CD4-positive, alpha-beta memory T cell (primary cell): ENCODE measurements around the gene VPS37D. TPM values are rescaled to one million over a fixed set of nuclear protein-coding genes. Genes with fewer than 3 reads are reported as not detected.
A peak's percentile ranks its signal among the peaks of the same experiment; 100 is the strongest.

ENCODE experiments used
- CTCF ChIA-PET: fragments of 350-600 bp; sonication (Branson Sonifier 250); formaldehyde crosslinking; loops from one replicate; lab custom pipeline; 2021; ENCODE audit warnings: inconsistent platforms; ENCODE audit not compliant: partially characterized antibody; lab: Charles Lee
- POLR2A ChIA-PET: fragments of 350-600 bp; sonication (Branson Sonifier 250); formaldehyde crosslinking; loops from one replicate; lab custom pipeline; 2021; ENCODE audit not compliant: partially characterized antibody; lab: Charles Lee
- DNase-seq, 5 donors: peaks; one replicate each; pipeline versions ENCODE4 v3.0.0 to v3.0.0-alpha.2; 2020 to 2022; ENCODE audit warnings: mixed read lengths in 1 of 5
- H3K27ac ChIP-seq: one replicate; pipeline ENCODE4 v1.7.0; 2013; ENCODE audit warnings: low read depth, low read length
- H3K27me3 ChIP-seq: 2 replicates; pipeline ENCODE4 v1.7.0; 2013; ENCODE audit warnings: mild to moderate bottlenecking, low read length, moderate library complexity; ENCODE audit not compliant: insufficient read depth
- H3K36me3 ChIP-seq: 2 replicates; pipeline ENCODE4 v1.7.0; 2013; ENCODE audit warnings: mild to moderate bottlenecking, low read length, moderate library complexity; ENCODE audit not compliant: insufficient read depth
- H3K4me1 ChIP-seq: 2 replicates; pipeline ENCODE4 v1.7.0; 2013; ENCODE audit warnings: mild to moderate bottlenecking, low read length, moderate library complexity; ENCODE audit not compliant: insufficient read depth
- H3K4me3 ChIP-seq, 2 donors: one replicate each; pipeline ENCODE4 v1.7.0; 2013; ENCODE audit warnings: low read length in 2 of 2, mild to moderate bottlenecking in 1 of 2
- H3K9me3 ChIP-seq, 2 donors: one replicate each; pipeline ENCODE4 v1.7.0; 2013; ENCODE audit warnings: low read length in 2 of 2, control low read depth in 1 of 2; ENCODE audit not compliant: control insufficient read depth in 1 of 2
- H3K27ac Mint-ChIP-seq, 7 donors: one replicate each; pipeline ENCODE4 v1.8.0; 2020 to 2021; ENCODE audit warnings: mixed read lengths in 7 of 7, mild to moderate bottlenecking in 6 of 7, inconsistent platforms in 3 of 7, moderate library complexity in 3 of 7
- H3K27me3 Mint-ChIP-seq, 2 donors: one replicate each; pipeline ENCODE4 v1.8.0; 2020 to 2021; ENCODE audit warnings: mixed read lengths in 2 of 2
- H3K36me3 Mint-ChIP-seq, 2 donors: one replicate each; pipeline ENCODE4 v1.8.0; 2020 to 2021; ENCODE audit warnings: mixed read lengths in 2 of 2, inconsistent platforms in 1 of 2, mild to moderate bottlenecking in 1 of 2
- H3K4me1 Mint-ChIP-seq, 4 donors: one replicate each; pipeline ENCODE4 v1.8.0; 2020 to 2021; ENCODE audit warnings: mixed read lengths in 4 of 4, mild to moderate bottlenecking in 1 of 4
- H3K4me3 Mint-ChIP-seq, 8 donors: one replicate each; pipeline ENCODE4 v1.8.0; 2020 to 2021; ENCODE audit warnings: mixed read lengths in 8 of 8, mild to moderate bottlenecking in 7 of 8, moderate library complexity in 6 of 8, inconsistent platforms in 3 of 8
- H3K9me3 Mint-ChIP-seq, 8 donors: one replicate each; pipeline ENCODE4 v1.8.0; 2020 to 2021; ENCODE audit warnings: mixed read lengths in 8 of 8, mild to moderate bottlenecking in 5 of 8, inconsistent platforms in 3 of 8, moderate library complexity in 1 of 8
- intact Hi-C: fragments of 100-400 bp; cut with micrococcal nuclease; formaldehyde crosslinking; loops from one replicate; pipeline ENCODE4 v1.15.1; 2023
- polyA plus RNA-seq, 2 donors: library from polyadenylated mRNA; unstranded; fragments of 300-500 nt; fragmentation: Illumina TruSeq; gene quantifications; one replicate each; pipeline ENCODE4 v1.2.3, GENCODE V29; 2021
- total RNA-seq, 2 experiments: library from RNA; stranded (reverse); gene quantifications; one replicate each; pipeline ENCODE4 v1.2.3, GENCODE V29; 2021

VPS37D gene
- total and polyA plus RNA-seq, 4 experiments from 2014 or later: not detected

DNA sequence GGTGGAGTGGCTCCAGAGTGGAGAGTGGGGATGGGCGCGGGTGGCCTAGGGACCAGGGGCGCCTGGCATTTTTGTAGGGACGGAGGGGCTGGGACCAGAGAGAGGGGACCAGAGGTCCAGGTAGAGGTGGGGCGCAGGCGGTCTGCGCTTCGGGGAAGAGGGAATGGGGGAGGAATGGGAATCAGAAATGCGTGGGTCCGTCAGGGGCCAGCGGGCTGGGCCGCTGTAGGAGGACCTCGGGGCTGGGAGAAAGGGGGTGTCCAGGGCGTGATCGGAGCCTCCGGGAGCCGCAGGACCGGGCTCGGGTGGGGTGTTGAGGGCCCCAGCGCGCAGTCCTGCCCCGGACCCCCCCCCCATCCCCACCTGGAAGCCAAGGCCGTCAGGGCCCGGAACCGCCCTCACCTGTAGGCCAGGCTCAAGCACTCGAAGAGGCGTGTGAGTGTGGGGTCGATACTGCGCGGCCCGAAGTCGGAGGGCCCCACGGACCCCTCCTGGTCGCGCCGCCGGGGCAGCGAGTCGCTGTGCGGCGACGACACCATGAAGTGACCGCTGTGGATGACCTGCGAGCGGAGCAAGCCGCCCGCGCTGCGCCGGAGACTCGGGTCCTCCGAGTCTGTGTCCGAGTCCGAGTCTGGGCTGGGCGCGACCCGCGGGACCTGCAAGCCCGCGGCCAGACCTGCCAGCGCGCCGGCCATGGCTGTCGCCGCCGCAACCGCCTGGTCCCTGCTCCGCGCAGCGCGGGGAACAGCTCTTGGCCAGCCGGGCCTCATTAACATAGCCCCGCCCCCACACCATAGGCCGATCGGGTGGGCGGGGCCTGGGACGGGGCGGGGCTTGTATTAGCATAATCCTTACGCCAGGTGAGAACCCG is 43.6 kb upstream of the VPS37D start, which contains the start of gene MLXIPL:
Gene MLXIPL (minus strand): TSS at position 725 of the 871 bp plus-strand sequence. CDS start 30 bp downstream, at position 695.
- intact Hi-C loops: no loop called here
- Histone ChIP-seq H3K4me1 (peaks cover 17% of the 10 kb centered on the region), H3K9me3 (no peaks in the 10 kb centered on the region), H3K27ac (no peak within 1 kb of the TSS), H3K4me3 (peak within 1 kb of the TSS in 1 of 2 donors; percentile 9), H3K27me3 (peaks cover 15% of the 10 kb centered on the region), H3K36me3 (no peaks in the 10 kb centered on the region)
- Mint-ChIP-seq H3K4me3 (peak within 1 kb of the TSS; percentile 12 to 74 (median 49)), H3K27me3 (peaks cover 28 to 36% of the 10 kb centered on the region in 2 donors), H3K36me3 (no peaks in the 10 kb centered on the region), H3K9me3 (no peaks in the 10 kb centered on the region), H3K27ac (no peak within 1 kb of the TSS), H3K4me1 (peaks cover 2 to 12% (median 4%) of the 10 kb centered on the region in 4 donors)
- ChIA-PET POLR2A (no interaction called here), CTCF (interaction anchor here (0.9 kb wide), 1 partner anchor 17 kb away, joined by 3 read pairs; no protein-coding TSS in a partner anchor)
- DNase-seq: peak; percentile 23 to 50 (median 31)

DNA sequence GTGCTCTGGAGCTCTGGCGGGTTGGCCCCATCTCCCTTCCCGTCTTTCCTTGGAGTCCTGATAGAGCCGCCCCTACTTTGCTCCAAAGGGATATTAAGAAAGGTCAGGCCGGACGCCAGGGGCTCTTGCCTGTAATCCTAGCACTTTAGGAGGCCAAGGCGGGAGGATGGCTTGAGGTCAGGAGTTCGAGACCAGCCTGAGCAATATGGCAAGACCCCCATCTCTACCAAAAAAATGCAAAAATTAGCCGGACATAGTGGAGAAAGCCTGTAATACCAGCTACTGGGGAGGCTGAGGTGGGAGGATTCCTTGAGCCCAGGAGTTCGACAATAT is 43.0 kb upstream of the VPS37D start:
- Histone ChIP-seq H3K4me1 (peaks cover 17% of the 10 kb centered on the region), H3K4me3 (no peak overlapping the region), H3K27ac (no peak overlapping the region), H3K36me3 (no peaks in the 10 kb centered on the region), H3K9me3 (no peaks in the 10 kb centered on the region), H3K27me3 (peaks cover 15% of the 10 kb centered on the region)
- Mint-ChIP-seq H3K4me3 (peak overlapping the region in 5 of 8 donors; percentile 12 to 51 (median 42)), H3K27ac (no peak overlapping the region), H3K27me3 (peaks cover 31 to 39% of the 10 kb centered on the region in 2 donors), H3K36me3 (no peaks in the 10 kb centered on the region), H3K9me3 (no peaks in the 10 kb centered on the region), H3K4me1 (peaks cover 2 to 12% (median 4%) of the 10 kb centered on the region in 4 donors)
- DNase-seq: no peak
- ChIA-PET CTCF (interaction anchor here (0.9 kb wide), 1 partner anchor 18 kb away, joined by 3 read pairs; no protein-coding TSS in a partner anchor), POLR2A (no interaction called here)
- intact Hi-C loops: no loop called here

DNA sequence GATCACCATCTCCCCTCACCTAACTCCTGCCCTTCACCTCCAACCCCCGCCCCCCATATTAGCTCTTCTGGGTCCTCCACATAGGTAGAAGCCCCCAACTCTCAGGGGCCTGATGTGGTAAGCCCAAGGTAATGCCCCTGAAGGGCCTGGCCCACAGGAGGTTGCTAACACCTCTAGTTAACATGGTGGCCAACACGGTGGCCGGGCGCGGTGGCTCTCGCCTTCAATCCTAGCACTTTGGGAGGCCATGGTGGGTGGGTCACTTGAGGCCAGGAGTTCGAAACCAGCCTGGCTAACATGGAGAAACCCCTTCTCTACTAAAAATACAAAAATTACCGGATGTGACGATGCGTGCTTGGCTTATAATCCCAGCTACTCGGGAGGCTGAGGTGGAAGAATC is 42.4 kb upstream of the VPS37D start:
- Mint-ChIP-seq H3K4me3 (no peak overlapping the region), H3K27ac (no peak overlapping the region), H3K36me3 (no peaks in the 10 kb centered on the region), H3K27me3 (peaks cover 31 to 39% of the 10 kb centered on the region in 2 donors), H3K4me1 (peaks cover 2 to 12% (median 4%) of the 10 kb centered on the region in 4 donors), H3K9me3 (no peaks in the 10 kb centered on the region)
- ChIA-PET POLR2A (no interaction called here), CTCF (interaction anchor here (0.9 kb wide), 1 partner anchor 18 kb away, joined by 3 read pairs; no protein-coding TSS in a partner anchor)
- intact Hi-C loops: no loop called here
- H3K9me3 ChIP-seq: no peaks in the 10 kb centered on the region
- H3K36me3 ChIP-seq: no peaks in the 10 kb centered on the region
- H3K27me3 ChIP-seq: peaks cover 15% of the 10 kb centered on the region
- no peak overlapping the region for H3K27ac ChIP-seq
- H3K4me3 ChIP-seq: no peak overlapping the region
- peaks cover 17% of the 10 kb centered on the region for H3K4me1 ChIP-seq
- DNase-seq: no peak

DNA sequence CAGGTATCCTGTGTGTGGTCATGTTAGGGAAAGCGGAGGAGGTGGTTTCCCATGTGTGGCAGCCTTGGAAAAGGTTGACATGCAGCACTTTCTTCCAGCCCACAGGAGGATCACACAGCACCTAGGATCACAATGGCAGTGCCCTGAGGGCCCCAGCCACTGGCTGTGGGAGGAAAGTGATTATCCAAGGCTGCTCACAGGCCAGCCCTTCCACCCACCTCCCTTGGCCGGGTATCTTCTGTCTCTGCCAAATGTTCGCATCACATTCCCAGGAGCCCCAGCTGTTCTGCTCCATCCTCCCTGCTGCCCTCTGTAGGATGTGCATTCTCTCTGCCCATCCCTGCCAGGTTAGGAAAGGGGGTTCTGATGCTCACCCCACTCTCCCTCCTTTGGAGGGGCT is 40.8 kb upstream of the VPS37D start:
- Histone ChIP-seq H3K27ac (no peak overlapping the region), H3K9me3 (no peaks in the 10 kb centered on the region), H3K4me3 (no peak overlapping the region), H3K4me1 (peaks cover 17% of the 10 kb centered on the region), H3K36me3 (no peaks in the 10 kb centered on the region), H3K27me3 (peaks cover 15% of the 10 kb centered on the region)
- H3K36me3 Mint-ChIP-seq: no peaks in the 10 kb centered on the region
- H3K27ac Mint-ChIP-seq: no peak overlapping the region
- no peak overlapping the region for H3K4me3 Mint-ChIP-seq
- POLR2A ChIA-PET: no interaction called here
- peaks cover 2 to 12% (median 4%) of the 10 kb centered on the region in 4 donors for H3K4me1 Mint-ChIP-seq
- CTCF ChIA-PET: interaction anchor here (0.7 kb wide), 1 partner anchor 384 kb away, joined by 3 read pairs; no protein-coding TSS in a partner anchor
- H3K27me3 Mint-ChIP-seq: peaks cover 36 to 42% of the 10 kb centered on the region in 2 donors
- no peak for DNase-seq
- no peaks in the 10 kb centered on the region for H3K9me3 Mint-ChIP-seq
- intact Hi-C loops: no loop called here

DNA sequence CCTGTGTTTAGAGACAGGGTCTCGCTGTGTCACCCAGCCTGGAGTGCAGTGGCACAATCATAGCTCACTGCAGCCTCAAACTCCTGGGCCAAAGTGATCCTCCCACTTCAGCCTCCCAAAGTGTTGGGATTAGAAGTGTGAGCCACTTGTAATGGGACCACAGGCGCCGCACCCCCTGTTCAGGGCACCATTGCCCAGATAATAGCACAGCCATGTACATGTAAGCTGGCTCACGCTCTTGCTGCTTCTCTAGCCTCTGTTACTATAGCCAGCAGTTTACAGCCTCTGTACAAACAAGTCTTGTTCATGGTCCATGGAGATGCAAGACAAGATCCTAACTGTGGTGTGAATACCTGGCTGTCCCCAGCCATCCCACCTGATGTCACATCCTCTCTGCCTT is 39.1 kb upstream of the VPS37D start:
- no peak overlapping the region for H3K4me3 ChIP-seq
- H3K27me3 ChIP-seq: peaks cover 8% of the 10 kb centered on the region
- H3K27ac ChIP-seq: no peak overlapping the region
- no peaks in the 10 kb centered on the region for H3K36me3 ChIP-seq
- intact Hi-C loops: no loop called here
- POLR2A ChIA-PET: interaction anchor here (0.7 kb wide), 1 partner anchor 106 kb away, joined by 3 read pairs; no protein-coding TSS in a partner anchor
- no peak for DNase-seq
- Mint-ChIP-seq H3K36me3 (no peaks in the 10 kb centered on the region), H3K27me3 (peaks cover 36 to 37% of the 10 kb centered on the region in 2 donors), H3K27ac (peak overlapping the region in 1 of 7 donors; percentile 42), H3K4me1 (peaks cover 0 to 3% (median 1%) of the 10 kb centered on the region in 4 donors), H3K4me3 (no peak overlapping the region), H3K9me3 (no peaks in the 10 kb centered on the region)
- H3K9me3 ChIP-seq: no peaks in the 10 kb centered on the region
- peaks cover 9% of the 10 kb centered on the region for H3K4me1 ChIP-seq
- CTCF ChIA-PET: interaction anchor here (1.2 to 1.9 kb wide), 3 partner anchors 22 to 93 kb away, joined by 3 to 6 read pairs (median 4); no protein-coding TSS in a partner anchor

DNA sequence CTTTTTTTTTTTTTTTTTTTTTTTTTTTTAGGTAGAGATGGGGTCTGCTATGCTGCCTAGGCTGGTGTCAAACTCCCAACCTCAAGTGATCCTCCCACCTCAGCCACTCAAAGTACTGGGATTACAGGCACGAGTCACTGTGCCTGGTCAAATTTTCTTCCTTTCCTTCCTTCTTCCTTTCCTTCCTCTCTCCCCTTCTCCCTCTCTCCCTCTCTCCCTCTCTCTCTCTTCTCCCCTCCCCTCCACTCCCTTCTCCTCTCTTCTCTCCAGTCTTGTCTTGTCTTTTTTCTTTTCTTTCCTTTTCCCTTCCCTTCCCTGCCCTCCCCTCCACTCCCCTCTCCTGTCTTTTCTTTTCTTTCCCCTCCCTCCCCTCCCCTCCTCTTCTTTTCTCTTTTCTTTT is 36.1 kb upstream of the VPS37D start:
- no peaks in the 10 kb centered on the region for H3K9me3 ChIP-seq
- no peak overlapping the region for H3K27ac Mint-ChIP-seq
- H3K4me3 Mint-ChIP-seq: no peak overlapping the region
- POLR2A ChIA-PET: no interaction called here
- DNase-seq: no peak
- no peak overlapping the region for H3K27ac ChIP-seq
- CTCF ChIA-PET: interaction anchor here (1.7 kb wide), 1 partner anchor 94 kb away, joined by 4 read pairs; no protein-coding TSS in a partner anchor
- no peaks in the 10 kb centered on the region for H3K36me3 ChIP-seq
- no peaks in the 10 kb centered on the region for H3K27me3 ChIP-seq
- no peaks in the 10 kb centered on the region for H3K4me1 ChIP-seq
- H3K27me3 Mint-ChIP-seq: peaks cover 44 to 46% of the 10 kb centered on the region in 2 donors
- H3K4me3 ChIP-seq: no peak overlapping the region
- H3K9me3 Mint-ChIP-seq: no peaks in the 10 kb centered on the region
- no peaks in the 10 kb centered on the region for H3K36me3 Mint-ChIP-seq
- intact Hi-C loops: no loop called here
- no peaks in the 10 kb centered on the region for H3K4me1 Mint-ChIP-seq

DNA sequence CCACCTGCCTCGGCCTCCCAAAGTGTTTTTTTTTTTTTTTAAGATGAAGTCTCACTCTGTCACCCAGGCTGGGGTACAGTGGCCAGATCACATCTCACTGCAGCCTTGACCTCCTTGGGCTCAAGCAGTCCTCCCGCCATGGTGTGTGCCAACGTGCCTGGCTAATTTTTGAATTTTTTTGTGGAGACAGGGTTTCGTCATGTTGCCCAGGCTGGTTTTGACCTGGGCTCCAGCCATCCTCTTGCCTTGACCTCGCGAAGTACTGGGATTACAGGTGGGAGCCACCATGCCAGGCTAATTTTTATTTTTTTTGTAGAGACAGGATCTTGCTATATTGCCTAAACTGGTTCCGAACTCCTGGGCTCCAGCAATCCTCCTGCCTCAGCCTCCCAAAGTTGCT is 34.3 kb upstream of the VPS37D start:
- H3K27ac Mint-ChIP-seq: no peak overlapping the region
- Histone ChIP-seq H3K9me3 (no peaks in the 10 kb centered on the region), H3K27me3 (no peaks in the 10 kb centered on the region), H3K4me1 (no peaks in the 10 kb centered on the region), H3K27ac (no peak overlapping the region), H3K36me3 (no peaks in the 10 kb centered on the region), H3K4me3 (no peak overlapping the region)
- H3K4me3 Mint-ChIP-seq: no peak overlapping the region
- H3K9me3 Mint-ChIP-seq: no peaks in the 10 kb centered on the region
- DNase-seq: no peak
- intact Hi-C loops: no loop called here
- no peaks in the 10 kb centered on the region for H3K4me1 Mint-ChIP-seq
- CTCF ChIA-PET: no interaction called here
- peaks cover 39 to 40% of the 10 kb centered on the region in 2 donors for H3K27me3 Mint-ChIP-seq
- POLR2A ChIA-PET: no interaction called here
- no peaks in the 10 kb centered on the region for H3K36me3 Mint-ChIP-seq
